Measurements from ENCODE around the gene SRPK1.

The SRPK1 gene

GRCh38 chr6:35907750-35908149, 13.1 kb downstream of the SRPK1 start:
- Histone ChIP-seq H3K4me3 (ENCODE audit: low read depth in 1 of 2, low read length in 1 of 2) (peak overlapping the region in 1 of 2 experiments; percentile 23), H3K9me3 (no peaks in the 10 kb centered on the region), H3K4me1 (ENCODE audit: control insufficient read depth in 1 of 2, insufficient read depth in 1 of 2, low read depth in 1 of 2, low read length in 1 of 2) (peaks cover 29 to 33% of the 10 kb centered on the region in 2 experiments), H3K27me3 (no peaks in the 10 kb centered on the region), H3K36me3 (peaks cover 48% of the 10 kb centered on the region), H3K27ac (peak overlapping the region; percentile 83)
- no peak for TF ChIP-seq CTCF (IDR thresholded peaks at IDR 0.05)

GRCh38 chr6:35906499-35906846, 14.4 kb downstream of the SRPK1 start:
- Histone ChIP-seq H3K4me1 (ENCODE audit: control insufficient read depth in 1 of 2, insufficient read depth in 1 of 2, low read depth in 1 of 2, low read length in 1 of 2) (peaks cover 29 to 33% of the 10 kb centered on the region in 2 experiments), H3K27ac (peak overlapping the region; percentile 83), H3K4me3 (ENCODE audit: low read depth in 1 of 2, low read length in 1 of 2) (no peak overlapping the region), H3K9me3 (no peaks in the 10 kb centered on the region), H3K36me3 (peaks cover 36% of the 10 kb centered on the region), H3K27me3 (no peaks in the 10 kb centered on the region)
- no peak for TF ChIP-seq CTCF (IDR thresholded peaks at IDR 0.05)

- TF ChIP-seq CTCF (IDR thresholded peaks at IDR 0.05), result no peak
- H3K36me3 ChIP-seq, result peaks cover 32% of the 10 kb centered on the region
- peaks cover 29 to 33% of the 10 kb centered on the region in 2 experiments for H3K4me1 ChIP-seq (ENCODE audit: control insufficient read depth in 1 of 2, insufficient read depth in 1 of 2, low read depth in 1 of 2, low read length in 1 of 2)
- no peaks in the 10 kb centered on the region for H3K9me3 ChIP-seq
- H3K27me3 ChIP-seq, result no peaks in the 10 kb centered on the region
- no peak overlapping the region for H3K4me3 ChIP-seq (ENCODE audit: low read depth in 1 of 2, low read length in 1 of 2)
- peak overlapping the region; percentile 29 for H3K27ac ChIP-seq
Measured at GRCh38 chr6:35905841-35906498, 14.9 kb downstream of the SRPK1 start.

GRCh38 chr6:35905141-35905785, 15.6 kb downstream of the SRPK1 start:
- H3K36me3 ChIP-seq, result peaks cover 33% of the 10 kb centered on the region
- peaks cover 26 to 29% of the 10 kb centered on the region in 2 experiments for H3K4me1 ChIP-seq (ENCODE audit: control insufficient read depth in 1 of 2, insufficient read depth in 1 of 2, low read depth in 1 of 2, low read length in 1 of 2)
- H3K27ac ChIP-seq, result peak overlapping the region; percentile 29
- no peaks in the 10 kb centered on the region for H3K27me3 ChIP-seq
- H3K4me3 ChIP-seq (ENCODE audit: low read depth in 1 of 2, low read length in 1 of 2), result no peak overlapping the region
- H3K9me3 ChIP-seq, result no peaks in the 10 kb centered on the region
- TF ChIP-seq CTCF (IDR thresholded peaks at IDR 0.05), result no peak

- no peaks in the 10 kb centered on the region for H3K9me3 ChIP-seq
- no peak overlapping the region for H3K4me3 ChIP-seq (ENCODE audit: low read depth in 1 of 2, low read length in 1 of 2)
- peak overlapping the region; percentile 19 for H3K27ac ChIP-seq
- peaks cover 47% of the 10 kb centered on the region for H3K36me3 ChIP-seq
- peaks cover 10 to 14% of the 10 kb centered on the region in 2 experiments for H3K4me1 ChIP-seq (ENCODE audit: control insufficient read depth in 1 of 2, insufficient read depth in 1 of 2, low read depth in 1 of 2, low read length in 1 of 2)
- H3K27me3 ChIP-seq, result no peaks in the 10 kb centered on the region
- no peak for TF ChIP-seq CTCF (IDR thresholded peaks at IDR 0.05)
Measured at GRCh38 chr6:35903679-35904078, 17.2 kb downstream of the SRPK1 start.

All from neutrophil (primary cell).